Measurements from ENCODE around the gene ABHD17B.
A peak's percentile ranks its signal among the peaks of the same experiment; 100 is the strongest.
"Not testable (repeated sequence)": the region's sequence is repeated elsewhere in the genome, so short reads cannot be mapped to it uniquely, and the experiment has no call there.

Gene ABHD17B

DNA sequence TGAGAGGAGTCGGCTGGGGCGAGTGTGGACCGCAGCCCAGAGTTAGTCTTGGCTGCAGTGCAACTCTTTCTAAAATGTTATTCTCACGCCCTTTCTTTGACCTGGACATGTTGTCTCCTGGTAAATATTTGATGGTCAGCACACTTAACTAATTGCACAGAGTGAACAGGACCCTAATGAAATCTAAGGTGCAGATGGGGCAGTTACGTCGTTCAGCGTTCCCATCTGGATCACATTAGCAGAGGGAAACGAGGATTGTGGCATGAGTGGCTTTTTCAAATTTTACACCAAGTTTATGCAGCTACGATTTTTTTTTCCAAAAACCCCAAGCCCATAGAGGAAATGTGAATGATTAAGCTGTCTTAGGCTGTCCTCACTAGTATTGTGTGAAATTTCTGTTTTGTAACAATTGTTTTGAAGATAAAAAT lies 929 bp upstream of the ABHD17B start:
- DNase-seq: peak; percentile 63

DNA sequence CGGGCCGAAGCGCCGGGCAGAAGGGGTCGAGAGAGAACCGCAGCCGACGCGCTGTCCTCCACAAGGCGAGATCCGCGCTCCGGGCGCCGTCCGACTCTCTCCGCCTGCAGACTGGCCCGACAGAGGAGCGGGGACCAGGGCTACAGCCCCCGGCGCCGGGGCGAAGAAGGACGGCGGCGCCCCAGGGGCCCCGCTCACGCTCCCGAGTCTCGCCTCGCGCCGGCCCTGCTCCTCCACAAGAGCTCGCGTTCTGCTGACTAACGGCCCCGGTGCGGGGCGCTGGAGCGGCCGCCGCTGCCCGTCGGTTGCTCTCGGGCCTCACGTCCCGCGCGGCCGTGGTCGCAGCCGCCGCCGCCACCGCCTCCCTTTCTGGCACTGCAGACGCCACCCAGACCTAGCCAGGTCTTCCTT lies 338 bp downstream of the ABHD17B start:
- no peak for DNase-seq

DNA sequence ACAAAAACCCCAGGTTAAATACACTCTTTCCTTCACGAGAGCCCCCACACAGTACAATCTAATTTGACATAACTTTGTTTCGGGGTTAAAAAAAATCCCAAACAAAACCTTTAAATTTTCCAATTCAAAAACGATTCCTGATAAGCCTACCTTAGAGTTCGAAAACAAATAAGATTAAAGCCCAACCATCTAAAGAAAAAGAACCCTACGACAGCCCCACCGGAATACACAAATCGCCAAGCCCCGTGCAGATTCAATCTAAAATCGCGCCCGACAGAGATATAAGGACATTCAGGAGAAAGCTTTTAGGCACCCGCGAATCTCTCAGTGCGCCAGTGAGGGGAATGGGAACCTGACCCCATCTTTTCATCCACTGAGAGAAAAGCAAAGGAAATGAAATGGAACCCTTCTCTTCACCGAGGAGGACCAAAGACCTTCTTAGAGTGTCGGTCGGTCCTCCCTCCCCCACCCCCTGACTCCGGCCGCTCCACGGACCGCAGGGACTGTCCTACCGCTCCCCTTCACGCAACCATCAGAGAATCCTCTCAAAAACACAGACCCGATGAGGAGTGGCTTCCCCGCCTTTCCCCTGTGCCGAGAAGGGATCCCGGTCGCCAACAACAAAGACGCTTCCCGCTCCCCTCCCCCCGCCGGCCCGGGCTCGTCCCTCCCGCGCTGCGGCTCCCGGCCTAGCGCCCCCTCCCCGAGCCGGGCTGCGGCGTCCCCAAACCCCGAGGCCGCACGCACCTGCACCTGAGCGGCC lies 925 bp downstream of the ABHD17B start:
- DNase-seq: peak; percentile 30

DNA sequence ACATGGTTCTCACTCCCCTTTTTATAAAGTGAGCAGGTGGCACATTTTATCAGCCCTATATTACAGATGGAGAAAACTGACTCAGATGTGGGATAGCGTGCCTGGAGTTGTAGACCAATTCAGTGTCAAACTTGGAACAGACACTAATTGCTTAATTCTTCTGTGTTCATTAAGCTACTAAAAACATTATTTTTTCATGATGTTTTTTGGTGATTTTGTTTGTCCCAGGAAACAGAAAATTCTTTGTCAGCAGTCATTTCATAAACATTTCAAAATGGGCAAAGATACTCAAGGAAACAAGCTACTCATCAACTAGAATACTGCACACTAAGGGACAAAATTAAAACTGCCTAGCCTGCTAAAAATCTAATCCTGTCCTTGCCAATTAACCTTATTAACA lies 2.2 kb downstream of the ABHD17B start:
- no peak for DNase-seq

DNA sequence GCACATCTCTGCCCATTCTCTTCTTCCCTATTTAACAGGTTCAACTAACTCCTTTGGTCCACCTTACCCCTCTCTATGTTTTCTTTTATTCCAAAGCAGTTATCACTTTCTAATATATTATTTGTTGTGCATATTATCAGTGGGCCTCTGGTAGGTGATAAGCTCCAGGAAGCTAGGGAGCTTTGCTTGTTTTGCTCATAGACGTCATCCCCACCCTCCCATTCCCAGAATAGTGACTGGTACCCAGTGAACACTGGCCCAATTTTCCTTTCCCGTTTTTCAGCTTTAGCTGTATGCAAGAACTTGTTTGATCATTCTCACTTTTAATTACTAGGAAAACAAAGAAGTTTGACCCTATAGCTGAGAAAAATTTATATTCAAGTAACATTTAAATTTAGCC lies 6.9 kb downstream of the ABHD17B start:
- no peak for DNase-seq

DNA sequence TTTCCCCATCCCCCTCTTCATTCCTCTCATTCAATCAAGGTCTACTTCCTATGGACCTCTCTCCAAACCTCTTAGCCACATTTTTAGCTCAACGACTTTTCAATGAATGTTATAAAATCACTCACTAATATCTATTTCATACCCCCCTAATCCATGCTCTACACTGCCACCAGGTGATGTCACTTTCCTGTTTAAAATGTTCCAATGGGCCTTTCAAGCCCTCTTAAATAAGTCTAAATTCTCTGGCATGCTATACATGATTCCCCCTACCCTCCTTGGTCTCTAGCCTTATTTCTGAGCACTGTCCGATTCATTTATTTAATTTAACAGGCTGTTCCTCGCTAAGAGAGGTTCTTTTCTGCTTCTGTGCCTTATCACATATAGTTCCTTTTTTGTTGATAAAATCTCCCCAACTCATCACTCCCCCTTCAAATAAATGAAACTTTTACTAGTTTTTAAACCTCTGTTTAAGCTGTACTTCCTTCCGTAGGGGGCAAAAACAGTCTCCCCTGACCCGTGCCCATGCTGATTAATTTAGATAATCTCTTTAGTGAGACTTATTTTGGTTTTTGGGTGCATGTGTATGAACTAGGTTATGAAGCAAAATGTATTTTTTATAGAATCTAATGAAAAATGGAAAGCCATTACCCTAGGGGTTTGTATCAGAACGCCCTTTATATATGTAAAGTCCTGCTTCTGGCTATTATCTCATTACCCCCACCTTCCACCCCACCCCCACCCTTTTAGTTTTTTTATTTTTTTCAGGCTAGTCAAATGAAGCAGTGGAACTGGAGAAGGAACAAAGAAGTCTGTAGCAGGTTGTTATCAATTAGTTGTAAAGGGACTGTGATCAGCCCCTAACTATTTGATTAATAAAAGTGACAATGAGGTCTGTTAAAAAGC lies 9.0 kb downstream of the ABHD17B start:
- DNase-seq: no peak

DNA sequence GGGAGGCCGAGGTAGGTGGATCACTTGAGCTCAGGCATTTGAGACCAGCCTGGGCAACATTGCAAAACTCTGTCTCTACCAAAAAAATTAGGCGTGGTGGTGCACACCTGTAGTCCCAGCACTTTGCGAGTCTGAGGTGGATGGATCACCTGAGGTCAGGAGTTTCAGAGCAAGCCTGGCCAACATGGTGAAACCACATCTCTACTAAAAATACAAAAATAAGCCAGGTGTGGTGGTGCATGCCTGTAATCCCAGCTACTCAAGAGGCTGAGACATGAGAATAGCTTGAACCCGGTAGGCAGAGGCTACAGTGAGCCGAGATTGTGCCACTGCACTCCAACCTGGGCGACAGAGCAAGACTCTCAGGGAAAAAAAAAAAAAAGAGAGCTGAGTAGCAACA lies 12.2 kb downstream of the ABHD17B start:
- not testable (repeated sequence) for DNase-seq

DNA sequence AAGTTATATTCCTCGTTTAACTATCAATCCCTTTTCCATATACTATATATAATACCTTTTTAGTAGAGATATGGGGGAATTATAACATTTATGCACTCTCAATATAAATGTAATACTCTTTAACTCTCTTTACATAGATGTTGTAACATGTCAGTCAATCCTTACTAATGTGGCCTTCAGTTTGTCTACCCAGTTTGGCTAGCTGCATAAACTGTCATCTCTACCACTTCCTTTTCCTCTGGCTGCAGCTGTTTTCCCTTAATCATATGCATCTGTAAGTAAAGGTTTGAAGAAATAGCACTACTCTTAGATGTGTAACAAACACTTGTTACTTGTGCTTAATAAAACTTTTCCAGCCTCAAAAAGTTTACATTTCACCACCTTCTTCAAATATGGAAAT lies 13.4 kb downstream of the ABHD17B start:
- DNase-seq: no peak

DNA sequence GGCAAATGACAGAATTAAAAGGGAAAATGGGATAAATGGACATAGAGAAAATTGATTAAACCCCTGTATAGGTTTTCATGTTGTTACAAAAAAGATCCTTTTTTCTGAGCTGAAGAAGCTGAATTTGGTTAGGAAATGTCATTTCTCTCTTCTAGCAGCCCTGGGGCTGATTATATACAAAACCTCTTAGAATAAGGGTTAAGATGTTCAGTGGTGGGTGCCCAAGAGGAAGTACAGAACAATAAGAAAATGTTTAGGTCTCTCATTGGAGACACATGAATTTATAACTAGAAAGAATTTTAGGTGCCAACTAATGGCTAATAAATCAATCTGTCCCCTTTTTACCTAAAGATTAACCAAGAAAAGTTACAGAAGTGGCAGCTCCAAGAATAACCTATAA lies 14.2 kb downstream of the ABHD17B start:
- DNase-seq: no peak

DNA sequence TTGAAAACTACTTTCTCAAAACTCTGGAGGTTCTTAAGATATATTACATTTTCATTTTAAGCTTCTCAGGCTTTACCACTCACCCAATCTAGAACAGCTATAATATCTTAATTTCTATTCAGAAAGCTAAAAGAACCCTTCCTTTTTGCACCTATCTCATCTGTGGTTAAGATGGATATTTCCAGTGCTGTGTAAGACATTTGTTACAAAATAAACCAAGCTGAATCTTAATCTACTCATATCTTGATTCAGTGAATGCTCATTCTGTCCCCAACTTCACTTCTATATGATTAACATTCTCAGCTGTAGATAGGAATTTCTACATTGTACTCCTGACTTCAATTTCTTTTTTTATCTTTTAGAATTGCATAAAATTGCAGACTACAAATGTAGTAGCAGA lies 15.0 kb downstream of the ABHD17B start:
- DNase-seq: no peak

DNA sequence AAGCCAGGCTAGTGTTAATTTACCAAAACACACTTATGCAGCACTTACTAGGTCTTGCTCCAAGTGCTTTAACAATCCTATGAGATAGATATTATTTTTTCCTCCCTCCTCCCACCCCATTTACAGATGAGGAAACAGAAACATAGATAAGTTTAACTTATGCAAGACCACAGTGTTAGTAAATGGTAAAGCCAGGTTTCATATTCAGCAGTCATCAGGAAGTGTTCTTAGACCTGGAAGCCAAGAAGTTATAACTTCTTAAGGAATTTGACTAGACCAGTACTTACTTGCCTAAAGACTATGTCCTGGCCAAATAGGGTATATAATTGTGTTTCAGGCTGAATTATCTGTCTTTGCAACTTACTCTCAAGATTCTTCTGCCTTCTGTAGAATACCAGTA lies 15.9 kb downstream of the ABHD17B start:
- no peak for DNase-seq

DNA sequence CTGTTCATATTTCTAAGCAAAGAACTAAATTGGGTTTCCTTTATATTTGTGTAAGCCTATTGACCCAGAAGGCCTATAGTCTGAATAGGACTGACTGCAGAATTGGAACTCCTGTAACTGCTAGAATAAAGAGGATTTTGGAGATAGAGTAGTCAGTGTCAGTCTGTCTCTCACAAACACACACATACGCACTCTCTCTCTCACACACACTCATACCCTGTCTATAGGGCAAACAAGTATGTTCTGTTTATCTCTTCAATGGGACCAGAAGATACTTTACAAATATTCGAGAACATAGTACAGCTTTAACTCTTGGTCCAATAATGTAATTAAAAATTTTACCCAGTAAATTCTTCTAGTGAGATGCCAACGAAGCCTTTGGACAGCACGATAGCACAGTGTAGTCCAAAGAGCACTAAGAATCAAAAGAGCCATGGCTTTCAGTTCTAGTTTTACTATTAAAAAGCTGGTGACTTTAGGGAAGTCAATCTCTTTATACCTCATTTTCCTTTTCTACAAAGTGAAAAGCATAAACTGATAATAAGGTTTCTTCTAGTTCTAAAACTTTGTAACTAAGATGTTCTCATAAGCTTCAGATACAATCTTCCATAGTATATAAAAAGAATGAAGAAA lies 19.3 kb downstream of the ABHD17B start:
- DNase-seq: no peak

DNA sequence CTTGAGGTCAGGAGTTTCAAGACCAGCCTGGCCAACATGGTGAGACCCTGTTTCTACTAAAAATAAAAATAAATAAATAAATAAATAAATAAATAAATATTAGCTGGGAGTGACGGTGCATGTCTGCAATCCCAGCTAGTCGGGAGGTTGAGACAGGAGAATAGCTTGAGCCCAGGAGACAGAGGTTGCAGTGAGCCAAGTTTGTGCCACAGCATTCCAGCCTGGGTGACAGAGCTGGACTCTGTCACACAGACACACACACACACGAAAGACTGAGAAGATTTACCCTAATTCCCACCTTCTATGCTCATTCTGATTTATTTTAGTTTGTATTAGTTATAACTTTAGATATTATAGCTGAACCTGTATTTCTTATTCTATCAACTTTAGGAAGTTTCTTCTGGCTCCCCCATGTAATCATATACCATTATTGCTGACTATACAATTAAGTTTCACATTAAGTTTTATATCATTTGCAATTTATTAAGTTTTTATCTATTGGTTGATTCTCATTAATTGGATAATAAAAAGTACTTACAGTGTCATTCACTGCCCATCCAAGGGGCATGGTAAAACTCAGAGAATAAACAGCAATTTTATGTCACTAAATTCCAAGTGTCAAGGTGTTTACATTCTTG lies 20.8 kb downstream of the ABHD17B start:
- no peak for DNase-seq

DNA sequence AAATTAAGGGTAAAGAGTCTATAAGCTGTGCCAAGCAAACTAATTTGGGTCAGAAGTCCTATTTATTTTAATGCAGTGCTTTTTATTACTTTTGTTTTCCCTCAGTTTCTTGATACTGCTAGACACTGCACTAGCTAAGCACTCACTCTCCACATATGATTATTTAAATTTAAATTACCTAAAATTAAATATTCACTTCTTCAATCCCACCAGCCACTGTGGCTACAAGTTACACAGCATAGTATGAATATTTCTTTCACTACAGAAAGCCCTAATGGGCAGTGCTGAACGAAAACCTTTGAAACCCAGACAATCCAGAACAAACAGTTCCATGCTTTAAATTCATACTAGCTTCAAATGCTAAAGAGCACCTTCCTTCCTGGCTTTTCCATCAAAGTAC lies 23.6 kb downstream of the ABHD17B start:
- no peak for DNase-seq

DNA sequence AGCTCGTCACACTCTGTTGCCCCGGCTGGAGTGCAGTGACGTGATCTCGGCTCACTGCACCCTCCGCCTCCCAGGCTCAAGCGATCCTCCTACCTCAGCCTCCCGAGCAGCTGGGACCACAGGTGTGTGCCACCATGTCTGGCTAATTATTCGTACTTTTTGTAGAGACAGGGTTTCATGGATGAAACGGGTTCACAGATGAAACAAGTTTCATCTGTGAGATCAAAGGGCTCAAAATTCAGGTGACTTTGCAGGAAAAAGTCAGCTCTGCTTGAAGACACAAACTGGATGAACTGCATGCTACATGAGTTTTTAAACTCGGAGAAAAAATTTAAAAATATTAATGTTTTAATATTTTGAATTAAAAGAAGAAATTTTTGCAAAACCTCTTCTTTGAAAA lies 24.5 kb downstream of the ABHD17B start:
- no peak for DNase-seq

DNA sequence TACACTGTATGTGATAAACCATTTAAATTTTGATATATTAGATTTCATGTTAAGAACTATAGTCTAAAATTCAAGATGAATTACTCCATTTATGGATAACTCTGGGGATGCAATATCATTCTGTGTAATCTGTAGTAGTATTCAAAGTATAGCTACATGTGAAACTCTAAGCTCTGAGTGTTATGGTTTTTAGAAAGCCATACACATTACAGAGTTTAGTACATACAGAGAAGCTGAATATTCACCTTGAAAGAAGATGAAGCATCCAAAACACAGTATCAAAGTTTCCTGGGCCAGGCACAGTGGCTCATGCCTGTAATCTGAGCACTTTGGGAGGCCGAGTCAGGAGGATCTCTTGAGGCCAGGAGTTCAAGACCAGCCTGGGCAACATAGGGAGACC lies 25.0 kb downstream of the ABHD17B start:
- no peak for DNase-seq

DNA sequence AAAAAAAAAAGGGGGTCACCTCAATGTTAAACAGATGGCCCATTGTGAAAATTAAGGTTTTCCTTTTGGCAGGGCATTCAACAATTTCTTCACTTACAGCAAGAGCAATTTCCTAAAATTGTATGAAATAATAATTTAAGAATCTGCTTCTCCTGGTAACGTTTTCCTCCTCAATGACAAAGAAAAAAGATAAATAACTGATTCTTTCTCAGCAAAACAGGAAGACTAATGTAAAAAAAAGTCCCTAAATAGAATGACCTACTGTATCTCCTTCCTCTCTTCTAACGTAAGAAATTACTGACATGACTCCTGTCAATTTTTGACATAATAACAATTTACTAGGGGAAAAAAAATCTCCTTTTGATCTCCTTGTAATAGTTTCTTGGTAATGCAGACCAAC lies 25.5 kb downstream of the ABHD17B start:
- DNase-seq: no peak

DNA sequence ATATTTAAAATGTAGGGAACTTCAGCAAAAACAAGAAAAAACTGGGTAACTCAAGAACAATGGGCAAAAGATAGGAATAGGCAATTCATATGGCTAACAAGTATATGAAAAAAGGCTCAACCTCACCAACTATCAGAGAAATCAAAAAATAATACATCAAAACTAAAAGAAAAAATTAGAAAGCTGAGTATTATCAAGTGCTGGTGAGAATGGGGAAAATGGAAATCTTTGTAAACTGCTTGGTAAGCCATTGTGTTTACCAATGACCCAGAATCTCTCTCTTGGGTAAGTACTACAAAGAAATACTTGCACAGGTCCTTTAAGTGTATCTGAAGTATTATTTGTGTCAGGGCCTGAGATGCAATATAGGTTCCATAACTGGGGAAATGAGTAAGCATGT lies 27.0 kb downstream of the ABHD17B start:
- no peak for DNase-seq

DNA sequence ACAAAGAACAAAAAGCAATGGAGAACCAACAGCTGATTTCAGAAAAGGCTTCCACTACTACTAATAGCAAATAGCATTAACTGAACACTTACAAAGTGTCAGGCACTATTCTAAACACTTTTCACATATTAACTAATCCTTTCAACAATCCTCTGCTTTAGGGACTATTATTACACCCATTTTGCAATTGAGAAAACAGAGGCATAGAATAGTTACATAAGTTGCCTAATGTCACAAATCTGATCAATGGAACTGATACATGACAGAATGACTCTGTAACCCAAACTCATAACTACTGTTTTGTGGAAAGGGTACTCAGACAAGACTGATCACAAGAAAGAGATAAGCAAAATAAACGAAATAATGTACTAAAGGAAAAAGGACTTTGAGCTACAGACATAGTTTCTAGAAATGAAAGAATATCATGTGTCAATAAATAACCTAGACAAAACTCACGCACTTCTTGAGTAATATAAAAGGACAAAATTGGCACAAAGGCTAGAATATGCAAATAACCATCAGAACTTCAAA lies 31.3 kb downstream of the ABHD17B start:
- no peak for DNase-seq

DNA sequence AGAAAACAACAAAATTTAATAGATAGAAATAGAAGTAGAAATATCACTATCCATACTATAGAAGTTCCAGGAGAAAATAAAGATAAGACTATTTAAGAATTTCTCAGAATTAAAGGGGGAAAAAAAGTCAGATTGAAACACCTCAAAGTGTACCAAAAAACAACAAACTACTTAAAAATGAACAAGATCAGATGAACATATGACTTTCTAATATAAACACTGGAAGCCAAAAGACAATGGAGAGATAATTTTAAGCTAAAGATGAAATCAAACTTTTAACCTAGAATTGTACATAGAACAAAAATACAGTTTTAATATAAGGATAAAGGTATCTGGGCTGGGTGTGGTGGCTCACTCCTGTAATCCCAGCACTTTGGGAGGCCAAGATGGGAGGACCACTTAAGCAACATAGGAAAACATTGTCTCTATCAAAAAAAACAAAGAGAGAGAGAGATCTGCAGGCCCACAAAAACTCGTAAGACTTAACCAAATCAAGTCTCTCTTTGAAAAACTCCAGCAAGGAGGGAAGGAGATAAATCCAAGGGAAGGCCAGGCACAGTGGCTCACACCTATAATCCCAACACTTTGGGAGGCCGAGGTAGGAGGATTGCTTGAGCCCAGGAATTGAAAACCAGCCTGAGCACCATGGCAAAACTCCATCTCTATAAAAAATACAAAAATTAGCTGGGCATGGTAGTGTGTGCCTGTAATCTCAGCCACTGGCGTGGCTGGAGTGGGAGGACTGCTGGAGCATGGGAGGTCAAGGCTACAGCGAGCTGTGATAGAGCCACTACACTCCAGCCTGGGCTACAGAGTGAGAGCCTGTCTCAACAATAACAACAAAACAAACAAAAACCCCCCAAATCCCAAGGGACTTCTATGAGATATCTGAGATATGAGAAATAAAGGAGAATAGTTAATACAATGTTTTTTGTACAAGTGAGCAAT lies 32.4 kb downstream of the ABHD17B start:
- DNase-seq: no peak

DNA sequence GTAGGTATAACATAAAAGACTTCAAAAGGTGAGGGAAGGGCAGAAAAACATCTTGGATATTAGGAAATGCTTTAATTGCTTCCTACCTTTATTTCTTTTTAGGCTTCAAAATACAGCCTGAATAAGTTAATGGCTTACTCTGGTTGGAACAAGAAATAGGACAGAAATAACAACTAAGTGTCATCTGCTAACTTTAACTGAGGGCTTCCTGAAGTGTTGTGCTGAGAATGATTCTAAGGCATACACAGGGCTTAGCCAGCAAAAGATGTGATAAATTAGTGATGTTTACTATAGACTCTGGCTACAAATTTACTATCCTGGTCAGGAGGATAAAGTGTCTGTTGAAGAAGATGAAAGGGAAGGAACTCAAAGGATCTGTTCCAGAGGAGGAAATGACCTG lies 34.2 kb downstream of the ABHD17B start:
- DNase-seq: no peak

DNA sequence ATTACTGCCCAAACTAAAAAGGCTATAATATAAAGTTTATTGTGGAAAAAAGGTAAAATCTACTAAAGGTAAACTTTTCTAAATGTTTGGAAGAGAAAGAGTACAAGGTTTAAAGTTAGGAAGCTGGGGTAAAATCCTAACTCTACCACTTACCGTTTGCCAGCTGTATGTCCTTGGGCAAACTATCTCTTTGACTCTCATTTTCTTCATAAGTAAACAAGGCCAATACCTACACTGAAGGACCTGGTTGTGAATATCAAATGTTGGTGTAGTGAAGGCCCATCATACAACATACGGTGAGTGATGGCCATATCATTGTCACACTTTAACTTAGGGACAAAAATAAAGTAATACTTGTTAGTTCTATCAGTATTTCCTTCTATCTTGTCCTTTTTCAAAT lies 34.9 kb downstream of the ABHD17B start:
- DNase-seq: no peak
